Panc1 (cell line): ENCODE data around the gene ROBO4.

Experiments
- POLR2AphosphoS5 ChIP-seq: IDR thresholded peaks from 2 replicates; pipeline ENCODE4 v1.6.1; 2012; ENCODE audit warnings: mild to moderate bottlenecking, low read depth, low read length, moderate library complexity
- TF ChIP-seq, protein P1 (sequence below): fragments of 450-650 bp; IDR thresholded peaks from 2 replicates; pipeline ENCODE4 v1.5.1; 2017; ENCODE audit warnings: mild to moderate bottlenecking

GRCh38 chr11:124869331-124869730, 28.3 kb downstream of the ROBO4 start:
- TF ChIP-seq, protein P1, sequence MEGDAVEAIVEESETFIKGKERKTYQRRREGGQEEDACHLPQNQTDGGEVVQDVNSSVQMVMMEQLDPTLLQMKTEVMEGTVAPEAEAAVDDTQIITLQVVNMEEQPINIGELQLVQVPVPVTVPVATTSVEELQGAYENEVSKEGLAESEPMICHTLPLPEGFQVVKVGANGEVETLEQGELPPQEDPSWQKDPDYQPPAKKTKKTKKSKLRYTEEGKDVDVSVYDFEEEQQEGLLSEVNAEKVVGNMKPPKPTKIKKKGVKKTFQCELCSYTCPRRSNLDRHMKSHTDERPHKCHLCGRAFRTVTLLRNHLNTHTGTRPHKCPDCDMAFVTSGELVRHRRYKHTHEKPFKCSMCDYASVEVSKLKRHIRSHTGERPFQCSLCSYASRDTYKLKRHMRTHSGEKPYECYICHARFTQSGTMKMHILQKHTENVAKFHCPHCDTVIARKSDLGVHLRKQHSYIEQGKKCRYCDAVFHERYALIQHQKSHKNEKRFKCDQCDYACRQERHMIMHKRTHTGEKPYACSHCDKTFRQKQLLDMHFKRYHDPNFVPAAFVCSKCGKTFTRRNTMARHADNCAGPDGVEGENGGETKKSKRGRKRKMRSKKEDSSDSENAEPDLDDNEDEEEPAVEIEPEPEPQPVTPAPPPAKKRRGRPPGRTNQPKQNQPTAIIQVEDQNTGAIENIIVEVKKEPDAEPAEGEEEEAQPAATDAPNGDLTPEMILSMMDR = no peak
- TF ChIP-seq POLR2AphosphoS5 = no peak
